SK-N-SH treated with all-trans-retinoic acid at 6 μM for 48 hours (cell line): ENCODE results near the gene PLCB1.

Experiments used
- ATAC-seq: fragments of 200-7000 bp; cut with Tn5 transposase; 3 replicates; pipeline ENCODE4 v1.9.1; 2020; ENCODE audit warnings: mild to moderate bottlenecking, moderate library complexity
- ARNTL ChIP-seq: fragments of 450-650 bp; formaldehyde crosslinking; IDR thresholded peaks from 2 replicates; pipeline ENCODE4 v1.5.0; 2020; ENCODE audit warnings: low read depth, mild to moderate bottlenecking, moderate library complexity, borderline replicate concordance
- BACH2 ChIP-seq: fragments of 250-450 bp; sonication (Bioruptor Pico); IDR thresholded peaks from 2 replicates; pipeline ENCODE4 v1.9.0; 2021; ENCODE audit warnings: mild to moderate bottlenecking, borderline replicate concordance
- CSDC2 ChIP-seq: fragments of 250-450 bp; sonication (Bioruptor Pico); IDR thresholded peaks from 2 replicates; pipeline ENCODE4 v1.5.0; 2020; ENCODE audit warnings: mild to moderate bottlenecking, moderate library complexity
- ESRRG ChIP-seq: fragments of 250-450 bp; sonication (Bioruptor Pico); IDR thresholded peaks from 2 replicates; pipeline ENCODE4 v1.6.1; 2021; ENCODE audit warnings: mild to moderate bottlenecking
- GLIS3 ChIP-seq: fragments of 250-450 bp; sonication (Bioruptor Pico); IDR thresholded peaks from 2 replicates; pipeline ENCODE4 v1.5.0; 2020; ENCODE audit warnings: mild to moderate bottlenecking, moderate library complexity
- ISL1 ChIP-seq: fragments of 250-450 bp; sonication (Bioruptor Pico); IDR thresholded peaks from 2 replicates; pipeline ENCODE4 v2.1.2; 2022; ENCODE audit warnings: mild to moderate bottlenecking, moderate library complexity
- OSR1 ChIP-seq: fragments of 250-450 bp; sonication (Bioruptor Pico); IDR thresholded peaks from 2 replicates; pipeline ENCODE4 v1.8.0; 2022; ENCODE audit warnings: moderate library complexity, mild to moderate bottlenecking, inconsistent platforms
- RARB ChIP-seq: fragments of 250-450 bp; sonication (Bioruptor Pico); IDR thresholded peaks from 2 replicates; pipeline ENCODE4 v1.8.0; 2021; ENCODE audit warnings: mild to moderate bottlenecking, moderate library complexity
- SNAI2 ChIP-seq: fragments of 250-450 bp; sonication (Bioruptor Pico); IDR thresholded peaks from 2 replicates; pipeline ENCODE4 v1.5.0; 2020; ENCODE audit warnings: mild to moderate bottlenecking, moderate library complexity
- TCF4 ChIP-seq: fragments of 250-450 bp; sonication (Bioruptor Pico); IDR thresholded peaks from 2 replicates; pipeline ENCODE4 v1.8.0; 2021; ENCODE audit warnings: mild to moderate bottlenecking, moderate library complexity, borderline replicate concordance
- TOX ChIP-seq: fragments of 250-450 bp; sonication (Bioruptor Pico); IDR thresholded peaks from 2 replicates; pipeline ENCODE4 v1.8.0; 2021; ENCODE audit warnings: mild to moderate bottlenecking, moderate library complexity, borderline replicate concordance
- ZC3H10 ChIP-seq: fragments of 250-450 bp; sonication (Bioruptor Pico); IDR thresholded peaks from 2 replicates; pipeline ENCODE4 v1.5.1; 2021; ENCODE audit warnings: mild to moderate bottlenecking, moderate library complexity
- ZFP3 ChIP-seq: fragments of 250-450 bp; sonication (Bioruptor Pico); IDR thresholded peaks from 2 replicates; pipeline ENCODE4 v1.5.0; 2020; ENCODE audit warnings: mild to moderate bottlenecking, moderate library complexity
- ZFP30 ChIP-seq: fragments of 450-650 bp; formaldehyde crosslinking; IDR thresholded peaks from 2 replicates; pipeline ENCODE4 v1.5.0; 2022; ENCODE audit warnings: mild to moderate bottlenecking, moderate library complexity
- ZNF565 ChIP-seq: fragments of 450-650 bp; formaldehyde crosslinking; conservative IDR thresholded peaks from 2 replicates; pipeline ENCODE4 v1.5.0; 2020; ENCODE audit warnings: low read depth, mild to moderate bottlenecking, moderate library complexity
- ZNF70 ChIP-seq: fragments of 450-650 bp; formaldehyde crosslinking; IDR thresholded peaks from 2 replicates; pipeline ENCODE4 v1.5.0; 2020; ENCODE audit warnings: mild to moderate bottlenecking, moderate library complexity
- ZNF8 ChIP-seq: fragments of 450-650 bp; formaldehyde crosslinking; IDR thresholded peaks from 2 replicates; pipeline ENCODE4 v1.5.0; 2020; ENCODE audit warnings: mild to moderate bottlenecking, moderate library complexity
- TF ChIP-seq, protein P1 (sequence below): fragments of 250-450 bp; sonication (Bioruptor Pico); IDR thresholded peaks from 2 replicates; pipeline ENCODE4 v1.8.0; 2020; ENCODE audit warnings: mild to moderate bottlenecking, moderate library complexity, borderline replicate concordance
- TF ChIP-seq, protein P2 (sequence below): fragments of 250-450 bp; sonication (Bioruptor Pico); IDR thresholded peaks from 2 replicates; pipeline ENCODE4 v1.8.0; 2021; ENCODE audit warnings: low read depth, mild to moderate bottlenecking, moderate library complexity, borderline replicate concordance
- TF ChIP-seq, protein P3 (sequence below): fragments of 250-450 bp; sonication (Bioruptor Pico); IDR thresholded peaks from 2 replicates; pipeline ENCODE4 v1.5.1; 2020; ENCODE audit warnings: low read depth, mild to moderate bottlenecking, moderate library complexity
- TF ChIP-seq, protein P4 (sequence below): fragments of 250-450 bp; sonication (Bioruptor Pico); IDR thresholded peaks from 2 replicates; pipeline ENCODE4 v1.5.0; 2020; ENCODE audit warnings: mild to moderate bottlenecking, moderate library complexity

The PLCB1 gene

DNA sequence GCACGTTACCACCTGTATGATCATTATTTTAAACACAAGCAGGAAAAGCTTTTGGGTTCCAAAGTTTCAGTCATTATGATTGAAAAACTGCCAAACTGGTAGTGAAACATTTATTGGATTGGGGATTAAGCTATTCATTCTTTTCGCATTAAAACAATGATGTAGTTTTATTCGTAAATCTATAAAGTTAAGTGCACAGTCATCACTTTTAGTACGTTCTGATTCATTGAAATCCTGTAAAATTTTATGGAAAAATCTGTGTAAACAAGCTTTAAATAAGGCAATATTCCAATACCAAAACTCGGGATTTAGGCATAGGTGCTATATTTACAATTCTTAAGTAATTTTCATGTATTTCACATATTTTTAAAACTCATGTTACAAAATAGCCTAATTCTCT is 379.9 kb downstream of the PLCB1 start:
- no peak for ATAC-seq
- TF ChIP-seq ZNF70 (CRISPR knock-in tag) (no peak), ZNF565 (CRISPR knock-in tag) (no peak), OSR1 (no peak), TOX (CRISPR knock-in tag) (no peak)
- TF ChIP-seq, protein P1, sequence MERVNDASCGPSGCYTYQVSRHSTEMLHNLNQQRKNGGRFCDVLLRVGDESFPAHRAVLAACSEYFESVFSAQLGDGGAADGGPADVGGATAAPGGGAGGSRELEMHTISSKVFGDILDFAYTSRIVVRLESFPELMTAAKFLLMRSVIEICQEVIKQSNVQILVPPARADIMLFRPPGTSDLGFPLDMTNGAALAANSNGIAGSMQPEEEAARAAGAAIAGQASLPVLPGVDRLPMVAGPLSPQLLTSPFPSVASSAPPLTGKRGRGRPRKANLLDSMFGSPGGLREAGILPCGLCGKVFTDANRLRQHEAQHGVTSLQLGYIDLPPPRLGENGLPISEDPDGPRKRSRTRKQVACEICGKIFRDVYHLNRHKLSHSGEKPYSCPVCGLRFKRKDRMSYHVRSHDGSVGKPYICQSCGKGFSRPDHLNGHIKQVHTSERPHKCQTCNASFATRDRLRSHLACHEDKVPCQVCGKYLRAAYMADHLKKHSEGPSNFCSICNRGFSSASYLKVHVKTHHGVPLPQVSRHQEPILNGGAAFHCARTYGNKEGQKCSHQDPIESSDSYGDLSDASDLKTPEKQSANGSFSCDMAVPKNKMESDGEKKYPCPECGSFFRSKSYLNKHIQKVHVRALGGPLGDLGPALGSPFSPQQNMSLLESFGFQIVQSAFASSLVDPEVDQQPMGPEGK, result no peak
- TF ChIP-seq, protein P2, sequence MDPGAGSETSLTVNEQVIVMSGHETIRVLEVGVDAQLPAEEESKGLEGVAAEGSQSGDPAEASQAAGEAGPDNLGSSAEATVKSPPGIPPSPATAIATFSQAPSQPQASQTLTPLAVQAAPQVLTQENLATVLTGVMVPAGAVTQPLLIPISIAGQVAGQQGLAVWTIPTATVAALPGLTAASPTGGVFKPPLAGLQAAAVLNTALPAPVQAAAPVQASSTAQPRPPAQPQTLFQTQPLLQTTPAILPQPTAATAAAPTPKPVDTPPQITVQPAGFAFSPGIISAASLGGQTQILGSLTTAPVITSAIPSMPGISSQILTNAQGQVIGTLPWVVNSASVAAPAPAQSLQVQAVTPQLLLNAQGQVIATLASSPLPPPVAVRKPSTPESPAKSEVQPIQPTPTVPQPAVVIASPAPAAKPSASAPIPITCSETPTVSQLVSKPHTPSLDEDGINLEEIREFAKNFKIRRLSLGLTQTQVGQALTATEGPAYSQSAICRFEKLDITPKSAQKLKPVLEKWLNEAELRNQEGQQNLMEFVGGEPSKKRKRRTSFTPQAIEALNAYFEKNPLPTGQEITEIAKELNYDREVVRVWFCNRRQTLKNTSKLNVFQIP (CRISPR knock-in tag), result no peak
- TF ChIP-seq, all 23 proteins: peak for 0

DNA sequence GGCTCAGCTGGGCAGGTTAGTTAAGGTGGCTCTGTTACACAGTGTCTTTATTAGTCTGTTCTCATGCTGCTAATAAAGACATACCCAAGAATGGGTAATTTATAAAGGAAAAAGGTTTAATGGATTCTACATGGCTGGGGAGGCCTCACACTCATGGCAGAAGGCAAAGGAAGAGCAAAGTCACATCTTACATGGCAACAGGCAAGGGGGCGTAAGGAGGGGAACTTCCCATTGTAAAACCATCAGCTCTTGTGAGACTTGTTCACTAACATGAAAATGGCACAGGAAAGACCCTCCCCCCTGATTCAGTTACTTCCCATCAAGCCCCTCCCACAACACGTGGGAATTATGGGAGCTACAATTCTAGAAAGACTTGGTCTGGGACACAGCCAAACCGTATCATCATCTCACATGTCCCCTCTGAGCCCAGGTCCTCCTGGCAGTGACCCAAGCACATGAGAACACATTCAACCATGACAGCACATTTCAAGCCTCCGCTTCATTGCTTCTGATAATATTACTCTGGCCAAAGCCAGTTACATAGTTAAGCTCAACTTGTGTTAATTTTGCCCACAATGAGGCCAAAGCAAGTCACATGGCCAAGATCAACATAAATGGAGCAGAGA is 383.9 kb downstream of the PLCB1 start:
- no peak for TF ChIP-seq BACH2 (CRISPR knock-in tag)
- TF ChIP-seq, protein P1, result no peak
- no peak for TF ChIP-seq TOX (CRISPR knock-in tag)
- TF ChIP-seq GLIS3 (CRISPR knock-in tag), result no peak
- TF ChIP-seq, protein P3, sequence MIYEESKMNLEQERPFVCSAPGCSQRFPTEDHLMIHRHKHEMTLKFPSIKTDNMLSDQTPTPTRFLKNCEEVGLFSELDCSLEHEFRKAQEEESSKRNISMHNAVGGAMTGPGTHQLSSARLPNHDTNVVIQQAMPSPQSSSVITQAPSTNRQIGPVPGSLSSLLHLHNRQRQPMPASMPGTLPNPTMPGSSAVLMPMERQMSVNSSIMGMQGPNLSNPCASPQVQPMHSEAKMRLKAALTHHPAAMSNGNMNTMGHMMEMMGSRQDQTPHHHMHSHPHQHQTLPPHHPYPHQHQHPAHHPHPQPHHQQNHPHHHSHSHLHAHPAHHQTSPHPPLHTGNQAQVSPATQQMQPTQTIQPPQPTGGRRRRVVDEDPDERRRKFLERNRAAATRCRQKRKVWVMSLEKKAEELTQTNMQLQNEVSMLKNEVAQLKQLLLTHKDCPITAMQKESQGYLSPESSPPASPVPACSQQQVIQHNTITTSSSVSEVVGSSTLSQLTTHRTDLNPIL (CRISPR knock-in tag), result no peak
- TF ChIP-seq ISL1, result no peak
- no peak for TF ChIP-seq ZFP30 (CRISPR knock-in tag)
- TF ChIP-seq ZNF70 (CRISPR knock-in tag), result no peak
- no peak for TF ChIP-seq TCF4 (CRISPR knock-in tag)
- TF ChIP-seq, protein P4, sequence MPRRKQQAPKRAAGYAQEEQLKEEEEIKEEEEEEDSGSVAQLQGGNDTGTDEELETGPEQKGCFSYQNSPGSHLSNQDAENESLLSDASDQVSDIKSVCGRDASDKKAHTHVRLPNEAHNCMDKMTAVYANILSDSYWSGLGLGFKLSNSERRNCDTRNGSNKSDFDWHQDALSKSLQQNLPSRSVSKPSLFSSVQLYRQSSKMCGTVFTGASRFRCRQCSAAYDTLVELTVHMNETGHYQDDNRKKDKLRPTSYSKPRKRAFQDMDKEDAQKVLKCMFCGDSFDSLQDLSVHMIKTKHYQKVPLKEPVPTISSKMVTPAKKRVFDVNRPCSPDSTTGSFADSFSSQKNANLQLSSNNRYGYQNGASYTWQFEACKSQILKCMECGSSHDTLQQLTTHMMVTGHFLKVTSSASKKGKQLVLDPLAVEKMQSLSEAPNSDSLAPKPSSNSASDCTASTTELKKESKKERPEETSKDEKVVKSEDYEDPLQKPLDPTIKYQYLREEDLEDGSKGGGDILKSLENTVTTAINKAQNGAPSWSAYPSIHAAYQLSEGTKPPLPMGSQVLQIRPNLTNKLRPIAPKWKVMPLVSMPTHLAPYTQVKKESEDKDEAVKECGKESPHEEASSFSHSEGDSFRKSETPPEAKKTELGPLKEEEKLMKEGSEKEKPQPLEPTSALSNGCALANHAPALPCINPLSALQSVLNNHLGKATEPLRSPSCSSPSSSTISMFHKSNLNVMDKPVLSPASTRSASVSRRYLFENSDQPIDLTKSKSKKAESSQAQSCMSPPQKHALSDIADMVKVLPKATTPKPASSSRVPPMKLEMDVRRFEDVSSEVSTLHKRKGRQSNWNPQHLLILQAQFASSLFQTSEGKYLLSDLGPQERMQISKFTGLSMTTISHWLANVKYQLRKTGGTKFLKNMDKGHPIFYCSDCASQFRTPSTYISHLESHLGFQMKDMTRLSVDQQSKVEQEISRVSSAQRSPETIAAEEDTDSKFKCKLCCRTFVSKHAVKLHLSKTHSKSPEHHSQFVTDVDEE (CRISPR knock-in tag), result no peak
- TF ChIP-seq, protein P2 (CRISPR knock-in tag), result no peak
- TF ChIP-seq ESRRG (CRISPR knock-in tag), result no peak
- TF ChIP-seq SNAI2 (CRISPR knock-in tag), result no peak
- TF ChIP-seq ARNTL (CRISPR knock-in tag), result no peak
- no peak for TF ChIP-seq ZFP3
- TF ChIP-seq CSDC2 (CRISPR knock-in tag), result no peak
- no peak for TF ChIP-seq RARB (CRISPR knock-in tag)
- TF ChIP-seq ZC3H10, result no peak
- TF ChIP-seq OSR1, result no peak
- no peak for TF ChIP-seq ZNF8 (CRISPR knock-in tag)
- ATAC-seq, result no peak
